Hippocampal formation (tissue), 2 donors: Measurements from ENCODE around the gene CLCA1.
"Not testable (repeated sequence)": the region's sequence is repeated elsewhere in the genome, so short reads cannot be mapped to it uniquely, and the experiment has no call there.

Source experiments
- DNase-seq, 2 donors: peaks; one replicate each; lab custom pipeline; 2025; lab: John Stamatoyannopoulos, UW

The CLCA1 gene

GRCh38 chr1:86461482-86461881, 7.2 kb upstream of the CLCA1 start:
- DNase-seq: no peak

- no peak for DNase-seq
These were observed 3.9 kb upstream of the CLCA1 start for GRCh38 chr1:86464819-86465218.

- DNase-seq: no peak
These were observed 2.5 kb upstream of the CLCA1 start for GRCh38 chr1:86466109-86466844.

- no peak for DNase-seq
These were observed 1.7 kb upstream of the CLCA1 start for GRCh38 chr1:86466986-86467385.

- DNase-seq: no peak
These were observed 2.1 kb downstream of the CLCA1 start for GRCh38 chr1:86470859-86471258.

- DNase-seq: no peak
These were observed 2.6 kb downstream of the CLCA1 start for GRCh38 chr1:86471291-86471690.

- no peak for DNase-seq
These were observed 3.4 kb downstream of the CLCA1 start for GRCh38 chr1:86472152-86472551.

GRCh38 chr1:86472767-86473166, 4.0 kb downstream of the CLCA1 start:
- no peak for DNase-seq

- no peak for DNase-seq
These were observed 8.5 kb downstream of the CLCA1 start for GRCh38 chr1:86477256-86477655.

GRCh38 chr1:86477682-86478081, 9.0 kb downstream of the CLCA1 start:
- no peak for DNase-seq

- DNase-seq: no peak
These were observed 9.9 kb downstream of the CLCA1 start for GRCh38 chr1:86478416-86479156.

GRCh38 chr1:86481966-86482365, 13.2 kb downstream of the CLCA1 start:
- no peak for DNase-seq

GRCh38 chr1:86487131-86487810, 18.5 kb downstream of the CLCA1 start:
- DNase-seq: no peak

- DNase-seq: no peak
These were observed 19.0 kb downstream of the CLCA1 start for GRCh38 chr1:86487811-86488141.

GRCh38 chr1:86489242-86489878, 20.6 kb downstream of the CLCA1 start:
- DNase-seq: no peak

- no peak for DNase-seq
These were observed 22.6 kb downstream of the CLCA1 start for GRCh38 chr1:86491171-86491950.

- no peak for DNase-seq
These were observed 29.6 kb downstream of the CLCA1 start for GRCh38 chr1:86498281-86498680.

GRCh38 chr1:86499987-86500593, 31.4 kb downstream of the CLCA1 start:
- DNase-seq: peak in 1 of 2 donors; percentile 48

GRCh38 chr1:86500714-86501113, 32.0 kb downstream of the CLCA1 start:
- DNase-seq: no peak

GRCh38 chr1:86502125-86502646, 33.5 kb downstream of the CLCA1 start:
- not testable (repeated sequence) for DNase-seq
